LNCAP (cell line): ENCODE measurements around the gene MATN4.

Source experiments
- TF ChIP-seq, protein P1 (sequence below): fragments of 450-650 bp; IDR thresholded peaks from 2 replicates; pipeline ENCODE4 v1.5.1; 2017; ENCODE audit warnings: mild to moderate bottlenecking

MATN4 gene

GRCh38 chr20:45347936-45348778 lies 40.1 kb upstream of the MATN4 start, which contains the start of gene SDC4:
SDC4 (minus strand) TSS chr20:45348424; CDS start chr20:45348384, 40 bp downstream.
- TF ChIP-seq, protein P1, sequence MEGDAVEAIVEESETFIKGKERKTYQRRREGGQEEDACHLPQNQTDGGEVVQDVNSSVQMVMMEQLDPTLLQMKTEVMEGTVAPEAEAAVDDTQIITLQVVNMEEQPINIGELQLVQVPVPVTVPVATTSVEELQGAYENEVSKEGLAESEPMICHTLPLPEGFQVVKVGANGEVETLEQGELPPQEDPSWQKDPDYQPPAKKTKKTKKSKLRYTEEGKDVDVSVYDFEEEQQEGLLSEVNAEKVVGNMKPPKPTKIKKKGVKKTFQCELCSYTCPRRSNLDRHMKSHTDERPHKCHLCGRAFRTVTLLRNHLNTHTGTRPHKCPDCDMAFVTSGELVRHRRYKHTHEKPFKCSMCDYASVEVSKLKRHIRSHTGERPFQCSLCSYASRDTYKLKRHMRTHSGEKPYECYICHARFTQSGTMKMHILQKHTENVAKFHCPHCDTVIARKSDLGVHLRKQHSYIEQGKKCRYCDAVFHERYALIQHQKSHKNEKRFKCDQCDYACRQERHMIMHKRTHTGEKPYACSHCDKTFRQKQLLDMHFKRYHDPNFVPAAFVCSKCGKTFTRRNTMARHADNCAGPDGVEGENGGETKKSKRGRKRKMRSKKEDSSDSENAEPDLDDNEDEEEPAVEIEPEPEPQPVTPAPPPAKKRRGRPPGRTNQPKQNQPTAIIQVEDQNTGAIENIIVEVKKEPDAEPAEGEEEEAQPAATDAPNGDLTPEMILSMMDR: no peak

DNA sequence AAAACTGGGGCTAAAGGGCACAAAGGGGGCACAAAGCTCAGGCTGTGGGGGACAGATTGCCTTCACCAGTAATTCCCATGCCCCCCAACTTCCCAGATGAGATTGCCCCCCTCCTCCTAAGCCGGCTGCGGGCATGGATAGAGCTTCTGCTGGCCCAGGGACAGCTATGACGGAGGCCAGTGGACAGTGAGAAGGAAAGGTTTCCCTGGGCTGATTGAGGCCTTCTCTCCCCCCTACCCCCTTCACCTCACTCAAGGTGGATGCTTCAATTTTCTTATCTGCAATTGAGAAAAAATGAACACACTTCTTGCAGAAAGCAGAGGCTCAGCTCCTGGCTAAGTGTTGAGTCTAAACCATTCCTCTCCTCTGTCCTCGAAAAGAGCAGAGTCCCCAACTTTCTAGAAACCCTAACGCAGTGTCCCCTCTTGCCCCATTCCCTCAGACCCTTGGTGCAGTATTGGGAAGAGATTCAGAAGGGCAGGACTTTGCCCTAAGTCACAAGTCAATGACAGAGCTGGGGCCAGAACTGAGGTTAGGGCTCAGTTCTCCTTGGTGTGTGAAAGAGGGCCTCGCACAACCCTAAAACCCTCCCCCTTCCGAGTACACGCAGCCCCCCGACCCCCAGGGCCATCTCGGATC lies 39.3 kb upstream of the MATN4 start:
- TF ChIP-seq, protein P1: no peak

GRCh38 chr20:45346851-45347250 lies 38.8 kb upstream of the MATN4 start:
- TF ChIP-seq, protein P1: no peak

DNA sequence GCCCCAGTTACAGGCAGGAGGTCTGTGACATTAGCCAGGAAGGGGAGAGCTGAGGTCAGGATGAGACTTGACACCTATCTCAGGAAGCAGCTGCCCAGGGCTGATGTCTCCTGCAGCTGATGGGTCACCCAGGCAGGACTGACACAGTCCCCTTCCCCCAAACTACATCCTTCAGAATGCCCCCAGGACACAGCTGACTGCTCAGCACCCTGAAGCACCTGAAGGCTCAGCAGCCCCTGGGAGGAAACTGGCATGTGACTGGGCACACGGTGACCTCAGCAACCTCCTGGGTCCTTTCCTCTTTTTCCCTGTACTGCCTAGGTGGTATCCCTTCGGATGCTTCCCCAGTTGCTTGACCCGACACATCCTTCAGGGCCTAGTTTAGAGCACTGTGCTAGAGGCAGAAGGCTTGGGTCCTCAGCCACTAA lies 38.2 kb upstream of the MATN4 start:
- TF ChIP-seq, protein P1: no peak

GRCh38 chr20:45345104-45345936 lies 37.2 kb upstream of the MATN4 start:
- TF ChIP-seq, protein P1: no peak

GRCh38 chr20:45344168-45344860 lies 36.2 kb upstream of the MATN4 start:
- TF ChIP-seq, protein P1: no peak
